HG03439 (cell line): ENCODE results near the gene ZFPM1.
"Not testable (repeated sequence)": the region's sequence is repeated elsewhere in the genome, so short reads cannot be mapped to it uniquely, and the experiment has no call there.

Experiments
- ATAC-seq: cut with Tn5 transposase; IDR thresholded peaks from one replicate; pipeline ENCODE4 v1.9.1; 2021; ENCODE audit warnings: mild to moderate bottlenecking, moderate library complexity; ENCODE audit not compliant: unreplicated experiment

ZFPM1 gene

GRCh38 chr16:88464447-88465318, 11.6 kb downstream of the ZFPM1 start:
- no peak for ATAC-seq

DNA sequence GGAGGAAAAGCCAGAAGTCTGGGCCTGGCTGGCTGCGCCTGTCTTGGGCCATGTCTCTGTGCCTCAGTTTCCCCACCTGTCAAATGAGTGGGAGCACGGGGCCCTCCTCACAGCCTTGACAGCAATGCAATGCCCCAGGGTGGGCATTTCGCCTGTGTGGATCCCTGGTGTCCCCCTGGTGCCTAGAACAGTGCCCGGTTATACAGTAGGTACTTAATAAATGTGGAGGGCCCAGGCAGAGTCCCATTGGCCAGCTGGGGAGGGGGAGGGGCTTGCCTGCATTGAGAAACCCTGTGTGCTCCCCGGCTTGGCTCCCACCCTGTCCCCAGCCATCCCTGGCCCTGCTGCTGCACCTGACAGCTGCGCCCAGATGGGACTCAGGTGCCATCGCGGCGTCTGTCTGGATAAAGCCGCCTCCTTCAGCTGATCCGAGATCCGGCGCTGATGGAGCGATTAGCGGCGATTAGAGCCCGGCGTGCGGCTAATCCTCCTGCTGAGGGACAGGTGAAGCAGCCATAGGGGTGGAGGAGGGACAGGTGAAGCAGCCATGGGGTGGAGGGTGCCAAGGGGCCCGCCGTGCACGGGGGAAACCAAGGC, 12.4 kb downstream of the ZFPM1 start:
- ATAC-seq: no peak

GRCh38 chr16:88466175-88466862, 13.2 kb downstream of the ZFPM1 start:
- ATAC-seq: no peak

GRCh38 chr16:88466949-88467348, 13.9 kb downstream of the ZFPM1 start:
- no peak for ATAC-seq

- no peak for ATAC-seq
Measured at GRCh38 chr16:88467541-88467944, 14.5 kb downstream of the ZFPM1 start.

DNA sequence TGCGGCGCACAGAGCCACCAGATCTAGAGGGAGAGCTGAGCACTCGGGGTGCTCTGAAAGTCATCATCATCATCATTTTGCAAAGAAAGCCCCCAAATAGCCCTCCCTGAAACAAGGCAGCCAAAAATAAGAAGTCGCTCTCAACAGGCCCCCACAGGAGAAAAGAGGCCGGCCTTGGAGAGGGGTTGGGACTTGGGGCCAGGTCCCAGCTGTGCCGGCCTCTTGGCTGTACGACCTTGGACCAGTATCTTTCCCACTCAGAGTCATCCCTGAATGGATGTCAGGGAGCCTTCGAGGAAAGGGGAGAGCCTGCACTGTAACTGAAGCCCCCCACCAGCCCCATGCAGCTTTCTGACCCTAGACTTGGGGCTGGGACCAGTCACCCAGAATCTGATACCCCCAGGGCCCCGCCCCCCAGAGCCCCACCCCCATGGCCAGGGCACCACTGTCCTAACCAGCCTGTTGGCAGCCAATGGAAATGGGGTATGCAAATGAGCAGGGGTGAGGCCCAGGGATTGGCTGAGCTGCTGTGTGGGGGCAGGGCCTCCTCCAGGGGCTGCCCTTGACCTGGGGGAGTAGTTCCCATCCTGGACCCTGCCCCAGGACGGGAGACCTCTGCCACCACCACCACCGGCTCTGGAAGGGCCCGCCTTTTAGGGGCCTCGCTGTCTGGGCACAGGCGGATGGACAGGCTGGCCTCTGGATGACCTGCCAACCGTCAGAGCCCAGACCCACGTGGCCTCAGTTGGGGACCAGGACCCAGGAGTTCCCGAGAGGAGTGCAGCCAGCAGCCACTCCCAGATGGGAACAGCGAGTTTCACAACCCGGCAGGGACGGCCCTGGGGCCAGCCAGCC, 15.4 kb downstream of the ZFPM1 start:
- ATAC-seq: no peak

GRCh38 chr16:88469615-88470395, 16.7 kb downstream of the ZFPM1 start:
- no peak for ATAC-seq

DNA sequence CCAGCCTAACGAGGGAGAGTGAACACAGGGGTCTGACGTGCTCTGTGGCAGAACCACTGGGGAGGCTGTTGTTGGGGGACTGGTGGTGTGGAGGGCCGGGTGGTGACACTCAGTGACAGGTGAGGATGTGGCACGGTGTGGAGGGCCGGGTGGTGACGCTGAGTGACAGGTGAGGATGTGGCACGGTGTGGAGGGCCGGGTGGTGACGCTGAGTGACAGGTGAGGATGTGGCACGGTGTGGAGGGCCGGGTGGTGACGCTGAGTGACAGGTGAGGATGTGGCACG, 17.3 kb downstream of the ZFPM1 start:
- ATAC-seq: not testable (repeated sequence)

DNA sequence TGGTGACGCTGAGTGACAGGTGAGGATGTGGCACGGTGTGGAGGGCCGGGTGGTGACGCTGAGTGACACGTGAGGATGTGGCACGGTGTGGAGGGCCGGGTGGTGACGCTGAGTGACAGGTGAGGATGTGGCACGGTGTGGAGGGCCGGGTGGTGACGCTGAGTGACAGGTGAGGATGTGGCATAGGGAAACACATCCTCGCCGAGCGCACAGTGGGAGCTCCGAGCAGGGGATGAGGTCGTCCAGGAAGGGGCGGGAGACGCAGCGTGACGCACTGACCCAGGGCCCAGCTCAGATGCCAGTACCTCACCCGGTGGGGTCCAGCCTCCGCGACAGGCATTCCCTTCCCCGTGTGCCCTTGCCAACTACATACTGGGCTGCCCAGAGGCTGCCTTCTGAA, 17.6 kb downstream of the ZFPM1 start:
- ATAC-seq: not testable (repeated sequence)

DNA sequence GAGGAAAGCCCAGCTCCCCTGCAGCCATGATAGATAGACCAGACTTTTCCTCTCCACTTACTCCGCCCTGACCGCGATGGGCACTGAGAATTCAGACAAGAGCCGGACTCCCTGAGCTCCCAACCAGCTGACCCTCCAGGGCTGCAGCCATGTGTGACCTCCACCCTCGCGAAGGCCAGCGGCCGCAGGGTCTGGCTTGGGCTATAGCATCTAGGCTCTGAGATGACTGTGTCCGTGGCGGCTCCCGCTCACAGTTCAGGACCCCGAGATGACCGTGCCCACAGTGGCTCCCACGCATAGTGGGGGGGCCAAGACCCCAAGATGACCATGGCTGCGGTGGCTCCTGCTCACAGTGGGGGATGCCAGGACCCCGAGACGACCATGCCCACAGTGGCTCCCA, 18.0 kb downstream of the ZFPM1 start:
- no peak for ATAC-seq

GRCh38 chr16:88471575-88471974, 18.5 kb downstream of the ZFPM1 start:
- ATAC-seq: no peak

DNA sequence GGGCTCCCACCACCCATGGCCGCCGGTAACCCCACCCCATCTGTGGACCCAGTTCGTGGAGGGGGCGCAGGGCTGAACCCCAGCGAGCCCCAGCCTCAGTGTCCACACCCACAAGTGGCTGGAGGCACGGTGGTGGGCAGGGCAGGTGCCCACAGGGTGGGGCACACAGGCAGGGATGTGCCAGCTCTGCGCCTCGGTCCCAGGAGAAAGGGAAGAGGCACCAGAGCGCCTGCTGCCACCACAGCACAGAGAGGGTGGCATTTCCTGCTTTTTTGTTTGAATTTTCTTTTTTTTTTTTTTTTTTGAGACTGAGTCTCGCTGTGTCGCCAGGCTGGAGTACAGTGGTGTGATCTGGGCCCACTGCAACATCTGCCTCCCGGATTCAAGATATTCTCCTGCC, 19.0 kb downstream of the ZFPM1 start:
- no peak for ATAC-seq

DNA sequence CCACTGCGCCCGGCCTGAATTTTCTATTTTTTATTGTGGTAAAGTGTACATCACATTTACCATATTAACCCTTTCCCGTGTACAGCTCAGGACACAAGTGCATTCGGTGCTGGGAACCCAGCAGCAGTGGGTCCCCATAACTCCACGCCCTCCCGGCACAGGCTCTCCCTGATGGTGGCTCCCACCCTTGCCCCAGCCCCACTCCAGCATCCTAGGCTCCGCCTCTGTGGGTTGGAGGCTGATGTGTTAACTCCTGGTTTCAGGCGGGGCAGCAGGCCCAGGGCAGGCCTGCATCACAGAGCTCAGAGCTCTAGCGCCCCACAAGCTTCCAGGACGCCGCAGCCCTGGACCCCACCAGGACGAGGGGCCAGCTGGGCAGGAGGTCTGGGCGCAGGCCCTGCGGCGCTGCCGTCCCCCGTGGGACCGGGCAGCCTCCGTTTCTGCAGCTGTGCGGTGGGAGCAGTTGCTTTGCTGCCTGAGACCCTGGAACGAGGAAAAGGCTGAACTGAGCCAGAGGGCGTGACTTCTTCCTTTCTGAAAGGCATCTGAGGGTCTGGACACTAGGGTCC, 19.6 kb downstream of the ZFPM1 start:
- ATAC-seq: no peak

- no peak for ATAC-seq
Measured at GRCh38 chr16:88473666-88474534, 20.8 kb downstream of the ZFPM1 start.

- no peak for ATAC-seq
Measured at GRCh38 chr16:88475037-88475436, 22.0 kb downstream of the ZFPM1 start.

GRCh38 chr16:88476203-88476602, 23.1 kb downstream of the ZFPM1 start:
- no peak for ATAC-seq

DNA sequence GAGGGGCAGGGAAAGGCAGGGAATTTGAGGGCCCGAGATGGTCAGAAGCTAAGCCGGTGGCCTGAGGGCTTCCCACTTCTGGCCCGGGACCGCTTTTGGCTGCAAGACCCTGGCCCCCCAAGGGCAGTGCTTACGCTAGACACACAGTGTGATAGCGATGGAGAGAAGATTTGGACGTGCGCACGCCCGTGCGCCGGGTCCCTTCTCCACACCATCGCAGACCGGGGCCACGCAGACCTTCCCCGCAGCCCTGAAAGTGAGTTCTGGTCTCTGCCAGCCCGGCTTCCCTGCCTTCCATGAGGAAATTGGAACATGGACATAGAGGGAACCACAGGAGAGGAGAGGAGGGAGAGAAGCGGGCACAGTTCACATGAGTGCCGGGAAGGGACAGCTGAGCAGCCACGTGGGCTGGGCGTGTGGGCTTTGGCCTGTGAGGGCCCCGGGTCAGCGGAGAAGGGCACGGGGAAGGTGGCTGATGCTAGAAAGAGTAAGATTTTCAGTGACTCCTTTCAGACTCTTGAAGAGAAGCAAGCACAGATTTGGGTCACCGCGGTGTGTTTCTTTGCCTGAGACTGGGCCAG, 23.8 kb downstream of the ZFPM1 start:
- no peak for ATAC-seq

- ATAC-seq: no peak
Measured at GRCh38 chr16:88477631-88478519, 24.8 kb downstream of the ZFPM1 start.
